ENCODE results near the gene PLTP.
A peak's percentile ranks its signal among the peaks of the same experiment; 100 is the strongest.
"Not testable (repeated sequence)": the region's sequence is repeated elsewhere in the genome, so short reads cannot be mapped to it uniquely, and the experiment has no call there.

The PLTP gene

DNA sequence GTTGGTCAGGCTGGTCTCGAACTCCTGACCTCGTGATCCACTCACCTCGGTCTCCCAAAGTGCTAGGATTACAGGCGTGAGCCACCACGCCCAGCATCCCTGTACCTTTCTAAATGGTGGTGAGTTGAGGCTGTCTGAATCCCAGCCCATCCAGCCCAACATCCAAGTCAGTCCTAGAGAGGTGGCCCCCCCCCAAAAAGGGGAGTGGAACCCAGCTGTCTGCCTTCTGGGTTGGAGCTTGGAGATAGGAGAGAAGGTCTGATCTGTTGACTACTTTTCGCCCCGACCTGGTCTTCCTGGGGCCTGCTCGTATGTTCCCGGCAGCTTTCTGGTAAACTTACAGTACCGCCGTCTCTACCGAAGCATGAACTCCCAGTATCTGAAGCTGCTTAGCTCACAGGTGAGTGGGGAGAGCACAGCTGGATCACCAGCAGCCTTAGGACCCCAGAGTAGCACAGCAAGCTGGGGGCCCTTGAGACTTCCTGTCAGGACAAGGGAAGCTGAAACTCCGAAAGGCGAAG is 15.3 kb downstream of the PLTP start:
- no peak for DNase-seq

GRCh38 chr20:45894797-45895196 is 17.2 kb downstream of the PLTP start:
- DNase-seq, result no peak

- DNase-seq, result no peak
Observed at GRCh38 chr20:45893831-45894230, 18.1 kb downstream of the PLTP start.

GRCh38 chr20:45892828-45893500 is 19.0 kb downstream of the PLTP start:
- no peak for DNase-seq

GRCh38 chr20:45892049-45892825 is 19.7 kb downstream of the PLTP start:
- DNase-seq, result no peak

DNA sequence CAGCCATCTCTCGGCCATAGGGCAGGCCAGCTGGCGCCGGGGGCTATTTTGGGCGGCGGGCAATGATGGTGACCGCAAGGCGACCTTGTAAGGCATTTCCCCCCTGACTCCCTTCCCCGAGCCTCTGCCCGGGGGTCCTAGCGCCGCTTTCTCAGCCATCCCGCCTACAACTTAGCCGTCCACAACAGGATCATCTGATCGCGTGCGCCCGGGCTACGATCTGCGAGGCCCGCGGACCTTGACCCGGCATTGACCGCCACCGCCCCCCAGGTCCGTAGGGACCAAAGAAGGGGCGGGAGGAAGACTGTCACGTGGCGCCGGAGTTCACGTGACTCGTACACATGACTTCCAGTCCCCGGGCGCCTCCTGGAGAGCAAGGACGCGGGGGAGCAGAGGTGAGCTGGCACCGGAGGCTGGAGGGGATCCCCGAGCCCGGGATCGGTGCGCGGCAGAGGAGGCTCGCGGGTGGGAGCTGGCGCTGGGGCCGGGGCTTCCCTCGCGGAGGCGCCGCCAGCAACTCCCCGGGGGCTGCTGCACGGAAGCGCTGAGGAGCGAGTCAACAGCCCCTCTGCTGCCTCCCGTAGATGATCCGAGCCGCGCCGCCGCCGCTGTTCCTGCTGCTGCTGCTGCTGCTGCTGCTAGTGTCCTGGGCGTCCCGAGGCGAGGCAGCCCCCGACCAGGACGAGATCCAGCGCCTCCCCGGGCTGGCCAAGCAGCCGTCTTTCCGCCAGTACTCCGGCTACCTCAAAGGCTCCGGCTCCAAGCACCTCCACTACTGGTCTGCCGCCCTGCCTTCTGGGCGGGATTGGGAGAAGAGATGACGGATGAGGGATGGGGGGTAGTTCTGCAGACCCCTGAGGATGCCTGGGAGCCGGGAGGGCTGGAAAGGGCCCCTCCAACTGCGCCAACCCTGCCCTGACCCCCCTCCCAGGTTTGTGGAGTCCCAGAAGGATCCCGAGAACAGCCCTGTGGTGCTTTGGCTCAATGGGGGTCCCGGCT is 20.7 kb downstream of the PLTP start, which contains the start of the genes CTSA and NEURL2:
CTSA (plus strand) TSS at position 351 of the 999 bp plus-strand sequence; CDS start at position 585, 234 bp downstream.
NEURL2 (minus strand) TSS at position 224 of the 999 bp plus-strand sequence; CDS start at position 7, 217 bp downstream.
- DNase-seq, result peak; percentile 29

DNA sequence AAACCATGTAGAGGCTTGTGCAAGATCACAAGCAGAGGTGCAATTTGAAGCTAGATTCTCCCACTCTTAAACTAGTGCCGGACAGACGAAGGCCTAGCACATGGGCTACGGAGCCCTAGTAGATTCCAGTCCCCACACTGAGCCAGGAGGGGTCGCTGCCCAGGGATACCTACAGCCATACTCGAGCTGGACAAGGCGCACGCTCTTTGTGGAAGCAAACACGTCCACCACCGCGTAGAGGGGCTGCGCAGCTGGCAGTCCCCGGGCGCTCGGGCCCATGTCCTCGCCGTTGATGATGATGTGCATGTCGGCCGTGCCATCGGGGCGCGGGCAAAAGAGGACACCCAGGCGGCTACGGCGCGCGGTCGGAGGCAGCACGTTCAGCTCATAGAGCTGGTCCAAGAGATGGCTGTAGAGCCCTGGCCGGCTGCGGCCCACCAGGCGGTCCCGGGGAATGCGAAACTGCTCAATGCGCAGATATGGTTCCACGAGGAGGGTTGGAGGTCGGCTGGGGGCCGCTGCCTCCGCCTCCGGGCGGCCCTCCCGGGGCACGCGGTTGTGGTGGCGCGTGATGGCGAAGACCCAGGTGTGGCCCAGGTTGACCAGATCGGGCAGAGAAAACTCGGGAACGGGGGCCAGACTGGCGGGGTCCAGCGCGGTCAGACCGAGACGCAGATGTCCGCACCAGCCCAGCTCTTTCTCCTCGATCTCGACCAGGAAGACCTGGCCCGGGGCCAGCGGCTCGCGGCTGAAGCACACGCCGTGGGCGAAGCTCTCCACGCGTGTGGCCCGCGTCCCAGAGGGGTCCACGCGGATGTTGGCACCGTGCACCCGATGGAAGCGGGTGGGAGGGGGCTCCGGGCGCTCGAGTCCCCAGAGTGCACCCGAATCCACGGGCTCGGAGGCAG is 21.6 kb downstream of the PLTP start:
- no peak for DNase-seq

GRCh38 chr20:45888681-45889080 is 23.3 kb downstream of the PLTP start:
- no peak for DNase-seq

DNA sequence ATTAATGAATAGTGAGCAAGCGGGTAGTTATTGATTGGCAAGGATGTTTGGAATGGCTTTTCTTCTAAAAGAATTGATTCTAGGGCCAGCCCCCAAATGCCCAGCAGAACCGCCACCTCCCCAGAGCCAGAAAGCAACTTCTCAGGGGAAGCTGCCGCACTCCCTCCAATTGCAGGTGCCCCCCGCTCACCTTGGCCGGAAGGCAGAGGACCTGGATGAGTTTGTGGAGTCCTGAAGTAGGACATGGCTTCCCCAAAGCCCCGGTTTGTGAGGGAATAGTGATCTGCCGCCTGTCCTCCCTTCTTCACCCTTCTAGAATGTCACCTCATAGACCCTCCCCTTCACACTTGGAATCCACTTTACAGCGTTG is 24.6 kb downstream of the PLTP start, which contains the start of gene SPATA25:
SPATA25 (minus strand) TSS at position 277 of the 370 bp plus-strand sequence; CDS start at position 245, 32 bp downstream.
- no peak for DNase-seq

- DNase-seq, result no peak
Observed at GRCh38 chr20:45886590-45887345, 25.2 kb downstream of the PLTP start.

DNA sequence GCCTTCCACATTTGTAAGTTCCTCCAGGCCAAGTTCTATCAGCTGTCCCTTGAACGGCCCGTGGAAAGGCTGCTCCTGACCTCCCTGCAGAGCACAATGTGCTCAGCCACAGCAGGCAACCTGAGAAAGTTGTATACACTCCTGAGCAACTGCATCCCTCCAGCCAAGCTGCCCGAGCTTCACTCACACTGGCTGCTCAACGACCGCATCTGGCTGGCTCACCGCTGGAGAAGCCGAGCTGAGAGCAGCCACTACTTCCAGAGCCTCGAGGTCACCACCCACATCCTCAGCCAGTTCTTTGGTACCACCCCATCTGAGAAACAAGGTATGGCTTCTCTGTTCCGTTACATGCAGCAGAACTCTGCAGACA is 28.9 kb downstream of the PLTP start:
- no peak for DNase-seq

DNA sequence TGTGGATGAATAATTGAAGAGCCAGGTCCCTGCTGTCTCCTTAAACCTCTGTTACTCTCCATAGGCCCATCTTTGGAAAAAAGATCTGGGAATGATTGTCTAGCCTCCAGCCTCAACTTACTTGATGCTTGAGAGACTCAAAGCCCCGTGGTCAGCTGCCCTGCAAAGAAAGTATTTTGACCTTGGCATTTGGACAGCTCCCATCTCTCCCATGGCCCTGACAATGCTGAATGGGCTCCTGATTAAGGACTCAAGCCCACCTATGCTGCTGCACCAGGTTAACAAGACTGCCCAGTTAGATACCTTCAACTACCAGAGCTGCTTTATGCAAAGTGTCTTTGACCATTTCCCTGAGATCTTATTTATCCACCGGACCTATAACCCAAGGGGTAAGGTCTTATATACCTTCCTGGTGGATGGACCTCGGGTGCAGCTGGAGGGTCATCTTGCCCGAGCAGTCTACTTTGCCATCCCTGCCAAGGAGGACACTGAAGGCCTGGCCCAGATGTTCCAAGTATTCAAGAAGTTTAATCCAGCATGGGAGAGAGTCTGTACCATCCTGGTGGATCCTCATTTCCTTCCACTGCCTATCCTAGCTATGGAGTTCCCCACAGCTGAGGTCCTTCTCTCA is 29.4 kb downstream of the PLTP start:
- DNase-seq, result no peak

DNA sequence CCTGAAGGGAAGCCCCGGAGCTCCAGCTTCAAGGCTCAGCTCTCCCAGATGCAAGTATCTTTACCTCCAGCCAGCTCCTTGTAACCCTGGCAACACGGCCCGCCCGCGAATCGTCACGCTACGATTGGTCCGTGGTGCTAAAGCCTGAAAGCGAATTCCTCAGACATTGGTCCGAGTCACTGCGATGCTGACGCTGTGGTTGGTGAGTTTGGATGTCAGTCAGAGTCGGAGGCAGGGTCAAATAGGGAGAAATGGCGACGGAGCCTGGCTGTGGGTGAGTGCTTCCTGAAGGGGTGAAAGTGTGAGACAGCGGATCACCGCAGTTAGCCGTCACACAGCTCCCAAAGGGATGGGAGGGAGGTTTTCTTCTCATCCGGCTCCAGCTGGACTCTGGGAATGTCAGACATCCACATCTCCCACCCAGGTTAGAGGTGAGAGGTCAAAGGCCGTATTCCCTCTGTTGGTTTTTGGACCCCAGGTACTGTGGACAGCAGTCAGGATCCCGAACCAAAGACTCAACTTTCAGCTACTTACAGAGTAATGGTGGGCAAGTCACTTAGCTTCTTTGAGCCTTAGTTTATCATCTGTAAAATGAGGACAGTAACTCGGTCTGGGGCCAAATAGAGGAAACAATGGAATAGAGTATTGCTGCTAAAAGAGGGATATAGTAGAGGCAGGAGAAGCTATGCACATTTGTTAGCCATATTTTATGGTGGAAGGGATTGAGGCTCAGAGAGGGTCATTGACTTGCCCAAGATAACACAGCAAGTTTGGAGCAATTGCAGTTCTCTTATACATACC is 30.8 kb downstream of the PLTP start, which contains the start of gene ZSWIM1:
ZSWIM1 (plus strand) TSS at position 240 of the 801 bp plus-strand sequence. CDS start 1,366 bp downstream, outside the sequence.
- no peak for DNase-seq

DNA sequence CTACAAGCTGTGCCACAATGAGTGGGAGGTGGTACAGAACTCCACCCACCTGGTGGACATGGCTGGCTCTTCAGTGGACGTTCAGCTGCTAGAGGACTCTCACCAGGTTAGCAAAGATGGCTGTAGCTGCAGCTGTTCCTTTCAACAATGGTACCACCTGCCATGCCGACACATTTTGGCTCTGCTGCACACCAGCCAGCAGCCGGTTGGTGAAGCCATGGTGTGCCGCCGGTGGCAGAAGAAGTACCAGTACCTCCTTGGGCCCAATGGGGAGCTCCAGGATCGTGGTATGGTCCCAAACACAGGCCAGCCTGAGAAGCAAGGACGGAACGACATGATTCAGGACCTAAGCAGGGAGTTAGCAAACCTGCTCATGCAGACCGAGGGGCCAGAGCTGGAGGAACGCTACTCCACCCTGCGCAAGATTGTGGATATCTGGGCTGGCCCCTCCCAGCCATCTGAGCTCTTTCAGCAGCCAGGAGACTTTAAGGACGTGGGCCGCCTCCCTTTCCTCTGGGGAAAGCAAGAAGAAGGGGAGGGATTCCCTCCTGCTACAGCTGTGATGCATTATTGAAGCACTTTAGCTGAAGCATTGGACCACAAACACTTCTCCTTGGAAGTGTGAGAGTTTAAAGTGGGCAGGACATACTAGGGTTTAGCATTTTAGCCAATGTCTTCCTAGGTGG is 33.7 kb downstream of the PLTP start:
- no peak for DNase-seq

GRCh38 chr20:45874576-45874975 is 37.4 kb downstream of the PLTP start:
- DNase-seq, result no peak

- DNase-seq, result not testable (repeated sequence)
Observed at GRCh38 chr20:45874104-45874481, 37.9 kb downstream of the PLTP start.

- no peak for DNase-seq
Observed at GRCh38 chr20:45873409-45874103, 38.4 kb downstream of the PLTP start.

GRCh38 chr20:45872626-45873025 is 39.3 kb downstream of the PLTP start:
- DNase-seq, result no peak

All from cortex of kidney (tissue), 1 donor.